ENCODE measurements around the gene USP8. TPM values are rescaled to one million over a fixed set of nuclear protein-coding genes. Genes with fewer than 3 reads are reported as not detected.
A peak's percentile ranks its signal among the peaks of the same experiment; 100 is the strongest.

The USP8 gene
- total and polyA plus RNA-seq, 8 donors: 11.1 to 36.4 (median 24.9) TPM

GRCh38 chr15:50426428-50426827 is 2.2 kb downstream of the USP8 start:
- TF ChIP-seq CTCF (IDR thresholded peaks at IDR 0.05): no peak
- no peak for ATAC-seq
- 82 to 83% methylated on average over 9 of the region's 9 CpGs for WGBS, 2 donors
- H3K4me1 ChIP-seq: peaks cover 0 to 26% (median 0%) of the 10 kb centered on the region in 3 donors
- intact Hi-C loops (cut with DNase I): no loop called here
- DNase-seq: no peak
- FAIRE-seq: no peak
- H3K9me3 ChIP-seq: no peaks in the 10 kb centered on the region
- H3K27me3 ChIP-seq: no peaks in the 10 kb centered on the region
- H3K4me3 ChIP-seq: no peak overlapping the region
- H3K36me3 ChIP-seq: no peaks in the 10 kb centered on the region
- H3K27ac ChIP-seq: no peak overlapping the region

- Histone ChIP-seq H3K27me3 (no peaks in the 10 kb centered on the region), H3K4me1 (peaks cover 0 to 21% (median 10%) of the 10 kb centered on the region in 3 donors), H3K36me3 (no peaks in the 10 kb centered on the region), H3K9me3 (no peaks in the 10 kb centered on the region), H3K27ac (no peak overlapping the region), H3K4me3 (no peak overlapping the region)
- TF ChIP-seq CTCF (IDR thresholded peaks at IDR 0.05): no peak
- 90 to 97% methylated on average over 1 of the region's 1 CpG for WGBS, 2 donors
- FAIRE-seq: no peak
- no peak for DNase-seq
- intact Hi-C loops (cut with DNase I): no loop called here
- ATAC-seq: no peak
These were observed 7.0 kb downstream of the USP8 start for GRCh38 chr15:50431204-50431603.

- ATAC-seq: peak in 1 of 4 donors; percentile 36
- 73 to 75% methylated on average over 2 of the region's 2 CpGs for whole genome bisulfite sequencing, 2 donors
- intact Hi-C loops (cut with DNase I): no loop called here
- Histone ChIP-seq H3K4me1 (peaks cover 0 to 11% (median 10%) of the 10 kb centered on the region in 3 donors), H3K36me3 (no peaks in the 10 kb centered on the region), H3K4me3 (no peak overlapping the region), H3K27ac (no peak overlapping the region), H3K9me3 (no peaks in the 10 kb centered on the region), H3K27me3 (no peaks in the 10 kb centered on the region)
- DNase-seq: no peak
- no peak for TF ChIP-seq CTCF (IDR thresholded peaks at IDR 0.05)
- FAIRE-seq: no peak
These were observed 8.0 kb downstream of the USP8 start for GRCh38 chr15:50432230-50432629.

GRCh38 chr15:50435772-50436171 is 11.6 kb downstream of the USP8 start:
- 27 to 28% methylated on average over 2 of the region's 2 CpGs for WGBS, 2 donors
- Histone ChIP-seq H3K36me3 (peaks cover 0 to 19% (median 8%) of the 10 kb centered on the region in 3 donors), H3K4me3 (no peak overlapping the region), H3K27ac (no peak overlapping the region), H3K27me3 (no peaks in the 10 kb centered on the region), H3K9me3 (no peaks in the 10 kb centered on the region), H3K4me1 (peaks cover 0 to 10% (median 7%) of the 10 kb centered on the region in 3 donors)
- no peak for ATAC-seq
- no peak for DNase-seq
- no peak for TF ChIP-seq CTCF (IDR thresholded peaks at IDR 0.05)
- intact Hi-C loops (cut with DNase I): no loop called here
- FAIRE-seq: no peak

- Histone ChIP-seq H3K27me3 (no peaks in the 10 kb centered on the region), H3K36me3 (peaks cover 0 to 39% (median 8%) of the 10 kb centered on the region in 3 donors), H3K9me3 (no peaks in the 10 kb centered on the region), H3K27ac (no peak overlapping the region), H3K4me1 (peaks cover 0 to 10% (median 7%) of the 10 kb centered on the region in 3 donors), H3K4me3 (no peak overlapping the region)
- no peak for ATAC-seq
- no peak for TF ChIP-seq CTCF (IDR thresholded peaks at IDR 0.05)
- WGBS, 2 donors: 93 to 98% methylated on average over 8 of the region's 8 CpGs
- DNase-seq: no peak
- FAIRE-seq: no peak
- intact Hi-C loops (cut with DNase I): no loop called here
These were observed 14.0 kb downstream of the USP8 start for GRCh38 chr15:50438251-50438650.

All from pancreas (tissue), 10 donors.